Measurements from ENCODE around the gene SLC25A1.

SLC25A1 gene

GRCh38 chr22:19134874-19135273 lies 43.7 kb downstream of the SLC25A1 start:
- no peak for ATAC-seq

- no peak for ATAC-seq
These were observed 44.2 kb downstream of the SLC25A1 start for GRCh38 chr22:19134176-19134831.

GRCh38 chr22:19133561-19133960 lies 45.0 kb downstream of the SLC25A1 start:
- no peak for ATAC-seq

GRCh38 chr22:19132693-19133400 lies 45.7 kb downstream of the SLC25A1 start:
- no peak for ATAC-seq

- ATAC-seq: no peak
These were observed 46.4 kb downstream of the SLC25A1 start for GRCh38 chr22:19132153-19132552.

- no peak for ATAC-seq
These were observed 46.9 kb downstream of the SLC25A1 start for GRCh38 chr22:19131685-19132015.

- no peak for ATAC-seq
These were observed 47.4 kb downstream of the SLC25A1 start, which contains the start of gene TSSK2 for GRCh38 chr22:19130959-19131684. Gene TSSK2, plus strand, starts transcription at chr22:19131308. Its CDS starts 92 bp downstream, at chr22:19131400.

GRCh38 chr22:19129871-19130270 lies 48.7 kb downstream of the SLC25A1 start:
- no peak for ATAC-seq

- no peak for ATAC-seq
These were observed 49.4 kb downstream of the SLC25A1 start for GRCh38 chr22:19128946-19129727.

- no peak for ATAC-seq
These were observed 50.5 kb downstream of the SLC25A1 start for GRCh38 chr22:19128009-19128401.

- no peak for ATAC-seq
These were observed 51.1 kb downstream of the SLC25A1 start for GRCh38 chr22:19127329-19128008.

GRCh38 chr22:19126309-19127273 lies 51.9 kb downstream of the SLC25A1 start:
- no peak for ATAC-seq

Data from activated CD4-positive, CD25-positive, alpha-beta regulatory T cell treated with anti-CD3 and anti-CD28 coated beads, Interleukin-2, amount 50 U/mL, for 24 hours (primary cell).